Neural cell (in vitro differentiated cells): ENCODE data around the gene MVK. TPM values are rescaled to one million over a fixed set of nuclear protein-coding genes. Genes with fewer than 3 reads are reported as not detected.

Experiments
- H2AFZ ChIP-seq: fragments of 200-600, 300-800 bp; sonication (generic), shearing (Covaris generic); 2 replicates; pipeline ENCODE4 v1.6.0; 2014; ENCODE audit warnings: low read depth, mild to moderate bottlenecking, antibody characterized with exemption, low read length, moderate library complexity
- H3F3A ChIP-seq: fragments of 200-600 bp; shearing (Covaris generic); 2 replicates; pipeline ENCODE4 v1.6.1; 2016; ENCODE audit warnings: mild to moderate bottlenecking, moderate library complexity, mixed read lengths, antibody characterized with exemption, low read length; ENCODE audit not compliant: insufficient read depth, poor library complexity, severe bottlenecking
- H3K27ac ChIP-seq: fragments of 200-600, 300-800 bp; sonication (generic), shearing (Covaris generic); 2 replicates; pipeline ENCODE4 v1.5.1; 2014; ENCODE audit warnings: mild to moderate bottlenecking, low read length, moderate library complexity
- H3K27me3 ChIP-seq: fragments of 300-800, 200-600 bp; sonication (generic), shearing (Covaris generic); 2 replicates; pipeline ENCODE4 v1.6.0; 2014; ENCODE audit warnings: mild to moderate bottlenecking, low read depth, low read length, moderate library complexity; ENCODE audit not compliant: insufficient read depth
- H3K36me3 ChIP-seq: fragments of 300-800, 200-600 bp; sonication (generic), shearing (Covaris generic); 2 replicates; pipeline ENCODE4 v1.5.1; 2014; ENCODE audit warnings: mild to moderate bottlenecking, antibody characterized with exemption, low read length, moderate library complexity; ENCODE audit not compliant: insufficient read depth
- H3K4me2 ChIP-seq: fragments of 300-800, 200-600 bp; sonication (generic), shearing (Covaris generic); 2 replicates; pipeline ENCODE4 v1.6.0; 2014; ENCODE audit warnings: mild to moderate bottlenecking, low read length
- H3K4me3 ChIP-seq: fragments of 300-800, 200-600 bp; sonication (generic), shearing (Covaris generic); 2 replicates; pipeline ENCODE4 v1.5.1; 2014; ENCODE audit warnings: mild to moderate bottlenecking, low read length, moderate library complexity
- H3K79me2 ChIP-seq: fragments of 200-600 bp; shearing (Covaris generic); replicated peaks from 2 replicates; pipeline ENCODE4 v1.6.0; 2014; ENCODE audit warnings: mild to moderate bottlenecking, low read length, moderate library complexity; ENCODE audit not compliant: insufficient read depth
- H3K9ac ChIP-seq: fragments of 300-800, 200-600 bp; sonication (generic), shearing (Covaris generic); 2 replicates; pipeline ENCODE4 v1.6.1; 2016; ENCODE audit warnings: mild to moderate bottlenecking, low read length, mixed read lengths
- H3K9me2 ChIP-seq: fragments of 200-600 bp; shearing (Covaris generic); 2 replicates; pipeline ENCODE4 v1.6.1; 2016; ENCODE audit warnings: mild to moderate bottlenecking, low read length, mixed read lengths; ENCODE audit not compliant: insufficient read depth
- H3K9me3 ChIP-seq: fragments of 200-600, 300-800 bp; sonication (generic), shearing (Covaris generic); 2 replicates; pipeline ENCODE4 v1.6.1; 2016; ENCODE audit warnings: mild to moderate bottlenecking, mixed run types, low read length, moderate library complexity, mixed read lengths
- H4K20me1 ChIP-seq: fragments of 200-600 bp; shearing (Covaris generic); 2 replicates; pipeline ENCODE4 v1.6.1; 2016; ENCODE audit warnings: mild to moderate bottlenecking, mixed run types; ENCODE audit not compliant: insufficient read depth
- CTCF ChIP-seq: fragments of 450-650 bp; IDR thresholded peaks from 2 replicates; pipeline ENCODE4 v1.5.1; 2014; ENCODE audit warnings: antibody characterized with exemption, mild to moderate bottlenecking, moderate library complexity; ENCODE audit not compliant: poor library complexity, severe bottlenecking
- EP300 ChIP-seq: fragments of 450-650 bp; conservative IDR thresholded peaks from 2 replicates; pipeline ENCODE4 v1.6.1; 2014; ENCODE audit warnings: antibody characterized with exemption, mild to moderate bottlenecking, moderate library complexity; ENCODE audit not compliant: poor library complexity, severe bottlenecking
- EZH2 ChIP-seq: fragments of 200-600, 300-800 bp; shearing (Covaris generic), sonication (generic); IDR thresholded peaks from 2 replicates; pipeline ENCODE4 v1.6.1; 2014; ENCODE audit warnings: antibody characterized with exemption, low read length, borderline replicate concordance, mild to moderate bottlenecking; ENCODE audit not compliant: insufficient read depth, poor library complexity, severe bottlenecking
- MXI1 ChIP-seq: fragments of 450-650 bp; conservative IDR thresholded peaks from 2 replicates; pipeline ENCODE4 v1.6.1; 2014; ENCODE audit warnings: antibody characterized with exemption, mild to moderate bottlenecking; ENCODE audit not compliant: poor library complexity, severe bottlenecking
- POLR2AphosphoS5 ChIP-seq: IDR thresholded peaks from 2 replicates; pipeline ENCODE4 v1.6.1; 2012
- RAD21 ChIP-seq: fragments of 450-650 bp; conservative IDR thresholded peaks from 2 replicates; pipeline ENCODE4 v1.6.1; 2014; ENCODE audit warnings: antibody characterized with exemption, mild to moderate bottlenecking, moderate library complexity
- REST ChIP-seq: IDR thresholded peaks from 2 replicates; pipeline ENCODE4 v1.6.1; 2012; ENCODE audit warnings: borderline replicate concordance
- SMC3 ChIP-seq: fragments of 450-650 bp; conservative IDR thresholded peaks from 2 replicates; pipeline ENCODE4 v1.6.1; 2014; ENCODE audit warnings: antibody characterized with exemption, mild to moderate bottlenecking, moderate library complexity; ENCODE audit not compliant: poor library complexity
- TAF1 ChIP-seq: IDR thresholded peaks from 2 replicates; pipeline ENCODE4 v1.6.1; 2012; ENCODE audit warnings: low read depth
- polyA plus RNA-seq: library from polyadenylated mRNA; depleted of rRNA; stranded (reverse); fragments of >200 nt; gene quantifications from 2 replicates; pipeline ENCODE4 v1.2.3, GENCODE V29; 2014

MVK gene
- polyA plus RNA-seq, 1 donor from 2014 or later, result 45.7 TPM

GRCh38 chr12:109598428-109598854 lies 24.8 kb downstream of the MVK start:
- no peak for TF ChIP-seq TAF1
- TF ChIP-seq RAD21, result no peak
- no peak for TF ChIP-seq CTCF
- Histone ChIP-seq H3K36me3 (no peaks in the 10 kb centered on the region), H3K9me3 (no peaks in the 10 kb centered on the region), H3K79me2 (no peaks in the 10 kb centered on the region), H3K9ac (peak overlapping the region; percentile 34), H3K9me2 (no peaks in the 10 kb centered on the region), H3K4me3 (no peak overlapping the region), H3K27me3 (no peaks in the 10 kb centered on the region), H3K27ac (no peak overlapping the region), H4K20me1 (no peaks in the 10 kb centered on the region), H3K4me2 (no peak overlapping the region), H3F3A (no peaks in the 10 kb centered on the region), H2AFZ (no peak overlapping the region)

- H2AFZ ChIP-seq, result no peak overlapping the region
- H3K9ac ChIP-seq, result no peak overlapping the region
- no peak for TF ChIP-seq MXI1
- TF ChIP-seq SMC3, result no peak
- no peak for TF ChIP-seq REST
- TF ChIP-seq POLR2AphosphoS5, result no peak
- no peak for TF ChIP-seq EZH2
- TF ChIP-seq EP300, result no peak
- no peak for TF ChIP-seq TAF1
- TF ChIP-seq CTCF, result no peak
- TF ChIP-seq RAD21, result no peak
- no peaks in the 10 kb centered on the region for H3F3A ChIP-seq
- no peak overlapping the region for H3K4me2 ChIP-seq
- H4K20me1 ChIP-seq, result no peaks in the 10 kb centered on the region
- H3K36me3 ChIP-seq, result no peaks in the 10 kb centered on the region
- no peaks in the 10 kb centered on the region for H3K9me2 ChIP-seq
- no peak overlapping the region for H3K27ac ChIP-seq
- no peaks in the 10 kb centered on the region for H3K79me2 ChIP-seq
- H3K9me3 ChIP-seq, result no peaks in the 10 kb centered on the region
- no peak overlapping the region for H3K4me3 ChIP-seq
- H3K27me3 ChIP-seq, result no peaks in the 10 kb centered on the region
Observed at GRCh38 chr12:109599087-109599486, 25.5 kb downstream of the MVK start.
